GM18526 (cell line): ENCODE measurements around the gene MKI67.

ENCODE experiments used
- POLR2A ChIP-seq: IDR thresholded peaks from 3 replicates; pipeline ENCODE4 v1.6.1; 2011; ENCODE audit not compliant: insufficient read length; ENCODE audit errors: extremely low read depth

The MKI67 gene

DNA sequence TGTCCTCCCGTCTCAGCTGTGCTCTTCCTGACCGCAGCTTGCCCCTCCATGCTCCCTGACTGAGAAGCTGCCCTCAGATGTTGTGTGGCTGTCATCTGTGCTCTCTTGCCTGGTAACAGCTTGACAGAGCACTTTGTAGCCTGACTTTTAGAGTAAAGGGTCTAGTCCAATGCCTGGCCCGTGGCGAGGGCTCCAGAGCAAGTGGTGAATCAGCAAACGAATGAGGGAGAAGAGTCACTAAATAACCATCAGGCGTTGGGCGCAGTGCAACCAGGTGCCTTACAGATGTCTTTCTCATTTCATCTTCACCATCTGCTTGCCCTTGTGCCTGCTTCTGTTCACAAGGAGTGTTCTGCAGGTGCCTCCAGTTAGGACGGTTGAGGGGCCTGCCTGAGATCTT lies 45.6 kb downstream of the MKI67 start:
- TF ChIP-seq POLR2A = no peak

DNA sequence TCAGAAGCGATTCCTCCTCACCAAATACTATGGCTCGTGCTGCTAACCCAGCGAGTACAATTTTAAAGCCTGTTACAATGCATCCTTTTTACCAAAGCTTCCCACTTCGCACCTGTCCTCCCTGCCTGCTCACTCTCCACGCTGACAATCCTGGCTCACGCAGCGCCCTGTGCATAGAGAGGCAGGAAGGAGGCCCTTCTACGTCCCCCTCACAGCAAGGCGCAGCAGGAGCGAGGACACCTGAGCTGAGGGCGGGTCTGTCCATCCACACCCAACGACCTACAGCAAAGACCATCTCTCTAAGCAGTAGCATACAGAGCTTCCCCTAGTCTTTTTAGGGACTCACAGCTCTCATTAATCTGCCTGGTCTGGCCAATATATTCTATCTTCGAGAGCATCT lies 46.0 kb downstream of the MKI67 start:
- TF ChIP-seq POLR2A = no peak

- no peak for TF ChIP-seq POLR2A
These were observed 47.9 kb downstream of the MKI67 start for GRCh38 chr10:128078136-128078969.

DNA sequence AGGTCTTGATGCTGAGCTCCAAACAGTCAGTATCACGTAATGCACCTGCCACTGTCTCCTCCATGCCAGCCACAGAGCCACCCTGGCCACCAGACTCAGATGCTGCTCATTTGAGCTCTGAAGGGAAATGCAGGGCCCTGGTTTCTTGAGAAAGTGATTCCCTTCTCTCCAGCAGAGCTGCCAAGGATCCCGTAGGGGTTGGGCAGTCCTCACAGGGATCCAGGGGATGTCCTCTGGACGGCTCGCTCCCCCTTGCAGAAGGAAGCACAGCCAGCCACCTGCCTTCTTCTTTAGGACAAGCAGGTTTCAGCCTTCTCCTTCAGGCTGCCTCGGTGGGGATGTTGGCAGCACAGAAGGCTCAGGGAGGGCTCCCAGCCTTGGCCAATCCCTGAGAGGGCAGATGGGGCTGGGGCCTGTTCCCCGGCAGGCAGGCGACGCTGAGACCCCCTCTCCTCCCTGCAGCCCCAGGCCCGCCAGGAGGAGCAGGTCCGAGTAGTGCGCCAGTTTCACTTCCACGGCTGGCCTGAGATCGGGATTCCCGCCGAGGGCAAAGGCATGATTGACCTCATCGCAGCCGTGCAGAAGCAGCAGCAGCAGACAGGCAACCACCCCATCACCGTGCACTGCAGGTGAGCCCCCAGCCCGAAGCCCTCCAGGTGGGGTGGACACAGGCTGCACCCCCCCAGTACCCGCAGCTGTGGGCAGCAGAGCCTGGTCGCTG lies 48.9 kb downstream of the MKI67 start:
- TF ChIP-seq POLR2A = no peak

GRCh38 chr10:128074589-128074988 lies 51.6 kb downstream of the MKI67 start:
- TF ChIP-seq POLR2A = no peak

DNA sequence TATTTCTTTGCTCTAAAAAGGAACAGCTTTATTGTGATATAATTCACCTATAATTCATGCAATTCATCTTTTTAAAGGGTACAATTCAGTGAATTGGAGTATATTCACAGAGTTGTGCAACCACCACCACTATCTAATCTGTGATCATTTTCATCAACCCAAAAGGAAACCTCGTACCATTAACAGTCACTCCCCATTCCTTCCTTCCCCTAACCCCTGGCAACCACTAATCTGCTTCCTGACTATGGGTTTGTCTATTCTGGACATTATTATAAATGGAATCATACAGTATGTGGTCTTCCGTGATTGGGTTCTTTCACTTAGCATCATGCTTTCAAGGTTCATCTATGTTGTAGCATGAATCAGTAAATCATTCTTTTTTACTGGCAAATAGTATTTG lies 52.3 kb downstream of the MKI67 start:
- TF ChIP-seq POLR2A = no peak

GRCh38 chr10:128072941-128073645 lies 53.1 kb downstream of the MKI67 start:
- no peak for TF ChIP-seq POLR2A

DNA sequence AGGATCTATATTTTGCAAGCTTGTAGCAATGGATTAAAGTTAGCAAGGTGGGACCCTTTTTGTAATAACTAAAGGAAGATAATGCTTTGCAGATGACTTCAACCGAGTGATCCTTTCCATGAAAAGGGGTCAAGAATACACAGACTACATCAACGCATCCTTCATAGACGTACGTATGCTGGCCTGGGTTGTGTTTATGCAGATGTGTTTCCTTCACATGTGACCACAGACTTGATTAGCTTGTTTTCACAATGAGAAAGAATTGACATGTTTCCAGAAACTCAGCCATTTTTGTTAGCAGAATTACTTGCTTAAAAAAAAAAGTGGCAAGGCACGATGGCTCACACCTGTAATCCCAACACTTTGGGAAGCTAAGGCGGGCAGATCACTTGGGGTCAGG lies 54.2 kb downstream of the MKI67 start:
- no peak for TF ChIP-seq POLR2A

DNA sequence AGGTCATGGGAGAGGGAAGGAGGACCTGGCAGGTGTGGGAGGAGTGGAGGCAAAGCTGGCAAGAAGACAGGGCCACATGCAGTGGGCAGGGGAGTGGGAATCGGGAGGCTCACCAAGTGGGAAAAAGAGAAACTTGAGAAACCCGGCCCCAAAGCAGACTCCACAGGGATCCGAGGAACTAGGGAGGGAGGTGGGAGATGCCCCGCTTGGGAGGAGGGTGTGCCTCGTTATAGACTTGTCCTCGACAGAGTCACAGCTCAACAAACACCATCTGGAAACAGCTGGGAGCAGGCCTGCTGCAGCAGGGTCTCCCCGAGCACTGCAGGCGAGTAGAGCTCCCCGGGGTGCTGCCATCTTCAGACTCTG lies 54.8 kb downstream of the MKI67 start:
- TF ChIP-seq POLR2A = no peak

GRCh38 chr10:128070721-128071416 lies 55.4 kb downstream of the MKI67 start:
- TF ChIP-seq POLR2A = no peak

DNA sequence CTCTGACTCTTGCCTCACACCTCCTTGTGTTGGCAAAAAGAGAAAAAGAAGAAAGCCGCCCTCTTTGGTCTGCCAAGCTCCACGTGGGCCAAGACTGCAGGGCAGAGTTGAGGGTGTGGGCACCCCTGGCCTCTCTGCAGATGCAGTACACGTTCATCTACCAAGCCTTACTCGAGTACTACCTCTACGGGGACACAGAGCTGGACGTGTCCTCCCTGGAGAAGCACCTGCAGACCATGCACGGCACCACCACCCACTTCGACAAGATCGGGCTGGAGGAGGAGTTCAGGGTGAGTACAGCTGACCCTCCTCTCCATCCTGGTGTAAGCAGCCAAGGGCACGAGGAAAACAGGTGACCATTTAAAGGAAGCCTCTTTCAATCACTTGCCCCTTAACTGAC lies 56.1 kb downstream of the MKI67 start:
- TF ChIP-seq POLR2A = no peak

DNA sequence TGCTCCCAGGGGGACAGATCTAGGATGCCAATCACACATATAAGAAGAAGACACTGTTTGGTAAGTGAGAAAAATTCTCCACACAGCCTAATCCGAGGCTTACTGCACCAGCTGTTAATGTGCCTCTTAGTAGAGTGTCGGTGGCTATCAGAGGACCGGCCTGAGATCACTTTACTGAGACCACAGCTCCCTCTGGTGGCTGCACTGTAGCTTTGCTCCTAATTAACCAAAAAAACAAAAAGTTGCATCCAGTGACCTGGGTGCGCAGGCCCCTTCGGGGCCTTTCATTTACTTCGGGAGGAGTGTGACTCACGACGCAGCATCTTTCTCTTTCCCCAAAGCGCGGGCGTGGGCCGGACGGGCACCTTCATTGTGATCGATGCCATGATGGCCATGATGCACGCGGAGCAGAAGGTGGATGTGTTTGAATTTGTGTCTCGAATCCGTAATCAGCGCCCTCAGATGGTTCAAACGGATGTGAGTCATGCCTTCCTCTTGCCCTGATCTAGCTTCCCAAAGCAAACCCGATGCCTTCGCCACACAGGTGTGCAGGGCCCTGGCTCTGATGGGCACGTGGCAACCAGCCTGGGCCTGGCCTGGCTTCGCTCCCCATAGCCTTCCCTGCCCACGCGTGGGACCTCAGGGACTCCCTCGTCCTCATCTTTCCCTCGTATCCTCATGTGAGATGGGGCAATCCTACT lies 56.7 kb downstream of the MKI67 start:
- TF ChIP-seq POLR2A = no peak

GRCh38 chr10:128068398-128069285 lies 57.6 kb downstream of the MKI67 start:
- no peak for TF ChIP-seq POLR2A

DNA sequence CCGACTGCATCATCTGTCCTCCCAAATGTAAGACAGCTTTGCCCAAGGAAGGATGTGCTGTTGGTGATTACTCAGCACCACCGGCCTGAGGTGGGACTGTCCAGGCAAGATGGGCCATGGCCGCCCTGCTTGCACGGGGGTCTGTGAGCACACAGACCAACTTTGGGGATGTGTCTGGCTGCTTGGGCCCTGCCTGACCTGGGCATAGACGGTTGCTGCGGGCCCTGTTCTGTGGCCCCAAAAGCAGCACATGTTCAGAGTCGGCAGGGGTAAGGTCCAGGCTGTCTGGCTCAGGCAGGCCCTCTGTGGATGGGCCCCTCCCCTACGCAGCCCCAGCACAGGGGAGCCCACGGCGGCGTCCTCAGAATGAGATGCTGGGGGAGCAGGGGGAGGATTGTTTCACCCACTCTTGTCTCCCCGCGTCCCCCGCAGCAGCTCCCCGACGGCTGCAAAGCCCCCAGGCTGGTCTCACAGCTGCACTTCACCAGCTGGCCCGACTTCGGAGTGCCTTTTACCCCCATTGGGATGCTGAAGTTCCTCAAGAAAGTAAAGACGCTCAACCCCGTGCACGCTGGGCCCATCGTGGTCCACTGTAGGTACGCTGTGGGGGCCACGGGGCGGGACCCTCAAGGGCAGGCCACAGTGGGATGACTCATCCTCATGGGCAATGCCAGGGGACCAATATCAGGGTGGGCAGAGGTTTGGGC lies 58.4 kb downstream of the MKI67 start:
- TF ChIP-seq POLR2A = no peak
